Iris pigment epithelial cell (primary cell): Measurements from ENCODE around the gene MGAT5.
A peak's percentile ranks its signal among the peaks of the same experiment; 100 is the strongest.
"Not testable (repeated sequence)": the region's sequence is repeated elsewhere in the genome, so short reads cannot be mapped to it uniquely, and the experiment has no call there.

Experiments used
- DNase-seq: peaks from one replicate; pipeline ENCODE4 v3.0.0-alpha.2; 2011; ENCODE audit warnings: low read depth

MGAT5 gene

GRCh38 chr2:134278553-134278952 lies 24.7 kb downstream of the MGAT5 start:
- no peak for DNase-seq

- no peak for DNase-seq
Measured at GRCh38 chr2:134279417-134279816, 25.5 kb downstream of the MGAT5 start.

- DNase-seq: no peak
Measured at GRCh38 chr2:134280231-134280630, 26.4 kb downstream of the MGAT5 start.

- DNase-seq: no peak
Measured at GRCh38 chr2:134280726-134281125, 26.9 kb downstream of the MGAT5 start.

GRCh38 chr2:134281815-134282419 lies 28.0 kb downstream of the MGAT5 start:
- DNase-seq: no peak

- DNase-seq: no peak
Measured at GRCh38 chr2:134282629-134283400, 28.9 kb downstream of the MGAT5 start.

GRCh38 chr2:134283661-134284060 lies 29.8 kb downstream of the MGAT5 start:
- DNase-seq: no peak

GRCh38 chr2:134284119-134284670 lies 30.3 kb downstream of the MGAT5 start:
- DNase-seq: peak; percentile 28

- DNase-seq: no peak
Measured at GRCh38 chr2:134287323-134287722, 33.5 kb downstream of the MGAT5 start.

GRCh38 chr2:134288814-134289213 lies 34.9 kb downstream of the MGAT5 start:
- no peak for DNase-seq

- DNase-seq: no peak
Measured at GRCh38 chr2:134289225-134289624, 35.4 kb downstream of the MGAT5 start.

- DNase-seq: no peak
Measured at GRCh38 chr2:134290358-134290757, 36.5 kb downstream of the MGAT5 start.

GRCh38 chr2:134292514-134292913 lies 38.6 kb downstream of the MGAT5 start:
- DNase-seq: no peak

GRCh38 chr2:134293719-134294537 lies 40.1 kb downstream of the MGAT5 start:
- no peak for DNase-seq

GRCh38 chr2:134294598-134294997 lies 40.7 kb downstream of the MGAT5 start:
- DNase-seq: not testable (repeated sequence)

GRCh38 chr2:134295441-134295840 lies 41.6 kb downstream of the MGAT5 start:
- DNase-seq: no peak

- no peak for DNase-seq
Measured at GRCh38 chr2:134296301-134296700, 42.4 kb downstream of the MGAT5 start.

- DNase-seq: no peak
Measured at GRCh38 chr2:134299334-134299733, 45.5 kb downstream of the MGAT5 start.

GRCh38 chr2:134300585-134300984 lies 46.7 kb downstream of the MGAT5 start:
- DNase-seq: no peak

GRCh38 chr2:134301099-134301927 lies 47.4 kb downstream of the MGAT5 start:
- peak; percentile 68 for DNase-seq

- peak; percentile 18 for DNase-seq
Measured at GRCh38 chr2:134301928-134302260, 48.0 kb downstream of the MGAT5 start.
